HEK293 (cell line): Measurements from ENCODE around the gene KCNH5.

Experiments used
- CTCF ChIA-PET: fragments of 350-600 bp; formaldehyde crosslinking; extraction: SDS; loops from one replicate; lab custom pipeline; 2021; ENCODE audit warnings: antibody characterized with exemption; lab: Yijun Ruan, JAX
- POLR2A ChIA-PET: fragments of 300-600 bp; formaldehyde crosslinking; extraction: SDS; loops from one replicate; lab custom pipeline; 2020; ENCODE audit warnings: antibody characterized with exemption, inconsistent platforms; lab: Yijun Ruan, JAX
- H3K27ac ChIP-seq: fragments of 200-500 bp; sonication (Bioruptor generic); 2 replicates; pipeline ENCODE4 v1.5.1; 2014; ENCODE audit warnings: low read depth, low read length, control low read depth, inconsistent platforms; ENCODE audit errors: extremely low read depth
- H3K36me3 ChIP-seq, 2 experiments: fragments of 200-500 bp in 1 of 2; sonication (Bioruptor generic) in 1 of 2; 1 replicate in 1 of 2; 2 replicates in 1 of 2; pipeline ENCODE4 v1.5.1; 2014 to 2017; ENCODE audit warnings: inconsistent platforms in 2 of 2, low read length in 2 of 2; ENCODE audit not compliant: control insufficient read depth in 2 of 2, insufficient read depth in 1 of 2
- H3K4me1 ChIP-seq: fragments of 200-500 bp; sonication (Bioruptor generic); 2 replicates; pipeline ENCODE4 v1.5.1; 2014; ENCODE audit warnings: mild to moderate bottlenecking, low read length, inconsistent platforms; ENCODE audit not compliant: control insufficient read depth, insufficient read depth
- H3K4me3 ChIP-seq: 2 replicates; pipeline ENCODE4 v1.5.1; 2011; ENCODE audit warnings: low read depth, mild to moderate bottlenecking, control low read depth, low read length, moderate library complexity
- H3K9me3 ChIP-seq: fragments of 200-500 bp; sonication (Bioruptor generic); 2 replicates; pipeline ENCODE4 v1.5.1; 2014; ENCODE audit warnings: low read depth, low read length, inconsistent platforms; ENCODE audit not compliant: control insufficient read depth, insufficient read depth
- MZF1 ChIP-seq: fragments of 450-650 bp; formaldehyde crosslinking; IDR thresholded peaks from 2 replicates; pipeline ENCODE4 v1.5.1; 2017; ENCODE audit warnings: missing biosample characterization, missing genetic modification characterization, borderline replicate concordance
- SP2 ChIP-seq: fragments of 450-650 bp; formaldehyde crosslinking; IDR thresholded peaks from 2 replicates; pipeline ENCODE4 v1.5.1; 2016; ENCODE audit warnings: missing biosample characterization, missing genetic modification characterization
- ZFP3 ChIP-seq: fragments of 450-650 bp; formaldehyde crosslinking; IDR thresholded peaks from 2 replicates; pipeline ENCODE4 v1.5.1; 2016; ENCODE audit warnings: low read depth, missing biosample characterization, missing genetic modification characterization
- ZFP41 ChIP-seq: fragments of 450-650 bp; formaldehyde crosslinking; IDR thresholded peaks from 2 replicates; pipeline ENCODE4 v1.5.1; 2016; ENCODE audit warnings: missing biosample characterization, missing genetic modification characterization, borderline replicate concordance
- ZNF184 ChIP-seq: fragments of 450-650 bp; IDR thresholded peaks from 2 replicates; pipeline ENCODE4 v1.5.1; 2018; ENCODE audit warnings: missing biosample characterization, mild to moderate bottlenecking, missing genetic modification characterization
- ZNF202 ChIP-seq: fragments of 450-650 bp; formaldehyde crosslinking; IDR thresholded peaks from 2 replicates; pipeline ENCODE4 v1.5.1; 2016; ENCODE audit warnings: missing biosample characterization, missing genetic modification characterization, borderline replicate concordance
- ZNF211 ChIP-seq: fragments of 450-650 bp; formaldehyde crosslinking; IDR thresholded peaks from 2 replicates; pipeline ENCODE4 v1.5.1; 2016; ENCODE audit warnings: low read depth, missing biosample characterization, missing genetic modification characterization
- ZNF239 ChIP-seq: fragments of 450-650 bp; formaldehyde crosslinking; IDR thresholded peaks from 2 replicates; pipeline ENCODE4 v1.5.1; 2016; ENCODE audit warnings: missing biosample characterization, missing genetic modification characterization
- ZNF548 ChIP-seq: fragments of 450-650 bp; formaldehyde crosslinking; IDR thresholded peaks from 2 replicates; pipeline ENCODE4 v1.5.1; 2016; ENCODE audit warnings: missing biosample characterization, missing genetic modification characterization
- ZNF571 ChIP-seq: fragments of 450-650 bp; formaldehyde crosslinking; IDR thresholded peaks from 2 replicates; pipeline ENCODE4 v1.5.0; 2017; ENCODE audit warnings: missing biosample characterization, missing genetic modification characterization
- ZNF585B ChIP-seq: fragments of 450-650 bp; formaldehyde crosslinking; IDR thresholded peaks from 2 replicates; pipeline ENCODE4 v1.5.1; 2016; ENCODE audit warnings: missing biosample characterization, missing genetic modification characterization
- ZNF626 ChIP-seq: fragments of 450-650 bp; sonication (Bioruptor Pico); formaldehyde crosslinking; IDR thresholded peaks from 2 replicates; pipeline ENCODE4 v1.5.1; 2018; ENCODE audit warnings: missing biosample characterization, missing genetic modification characterization, inconsistent platforms
- ZNF629 ChIP-seq: fragments of 450-650 bp; formaldehyde crosslinking; IDR thresholded peaks from 2 replicates; pipeline ENCODE4 v1.5.1; 2017; ENCODE audit warnings: missing biosample characterization, missing genetic modification characterization
- ZNF837 ChIP-seq: fragments of 450-650 bp; formaldehyde crosslinking; IDR thresholded peaks from 2 replicates; pipeline ENCODE4 v1.5.1; 2016; ENCODE audit warnings: missing biosample characterization, missing genetic modification characterization
- ZSCAN16 ChIP-seq: fragments of 450-650 bp; formaldehyde crosslinking; IDR thresholded peaks from 2 replicates; pipeline ENCODE4 v1.5.1; 2016; ENCODE audit warnings: missing biosample characterization, missing genetic modification characterization
- ZSCAN23 ChIP-seq: fragments of 450-650 bp; formaldehyde crosslinking; IDR thresholded peaks from 2 replicates; pipeline ENCODE4 v1.5.1; 2016; ENCODE audit warnings: missing biosample characterization, missing genetic modification characterization
- TF ChIP-seq, protein P1 (sequence below): fragments of 450-650 bp; formaldehyde crosslinking; IDR thresholded peaks from 2 replicates; pipeline ENCODE4 v1.5.1; 2016; ENCODE audit warnings: missing biosample characterization, missing genetic modification characterization
- TF ChIP-seq, protein P2 (sequence below): fragments of 450-650 bp; formaldehyde crosslinking; optimal IDR thresholded peaks from 2 replicates; pipeline ENCODE3; 2016; ENCODE audit warnings: missing biosample characterization, mild to moderate bottlenecking, missing genetic modification characterization
- TF ChIP-seq, protein P3 (sequence below): fragments of 450-650 bp; formaldehyde crosslinking; IDR thresholded peaks from 2 replicates; pipeline ENCODE4 v1.5.1; 2017; ENCODE audit warnings: missing biosample characterization, missing genetic modification characterization
- TF ChIP-seq, protein P4 (sequence below): fragments of 450-650 bp; formaldehyde crosslinking; IDR thresholded peaks from 2 replicates; pipeline ENCODE4 v1.5.1; 2016; ENCODE audit warnings: missing biosample characterization, missing genetic modification characterization

The KCNH5 gene

DNA sequence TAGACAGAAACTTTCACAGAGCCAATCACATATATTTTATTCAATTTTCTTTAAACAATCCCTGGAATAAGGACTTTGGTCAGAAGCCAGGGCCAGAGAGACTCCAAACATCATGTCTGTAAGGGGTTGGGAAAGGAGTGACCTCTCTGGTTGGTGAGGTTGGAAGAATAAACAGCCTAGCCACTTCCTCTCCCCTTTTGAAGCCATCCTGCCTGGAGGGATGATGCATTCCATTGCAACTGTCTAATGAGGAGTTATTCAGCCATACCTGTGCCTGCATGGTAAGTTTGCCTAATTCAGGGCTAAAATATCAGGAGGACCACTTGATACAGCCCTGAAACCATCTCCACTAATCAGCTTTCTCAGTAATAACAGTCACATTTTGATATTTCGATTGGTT, 299.8 kb downstream of the KCNH5 start:
- ChIA-PET POLR2A (no interaction called here), CTCF (no interaction called here)
- no peak overlapping the region for H3K27ac ChIP-seq
- no peak overlapping the region for H3K4me3 ChIP-seq
- TF ChIP-seq MZF1 (no peak), ZNF585B (no peak), ZNF184 (tag by site-specific recombination) (no peak), ZSCAN23 (tag by site-specific recombination) (no peak), ZNF239 (no peak), SP2 (no peak), ZNF548 (tag by site-specific recombination) (no peak), ZNF629 (tag by site-specific recombination) (no peak)
- TF ChIP-seq, protein P1, sequence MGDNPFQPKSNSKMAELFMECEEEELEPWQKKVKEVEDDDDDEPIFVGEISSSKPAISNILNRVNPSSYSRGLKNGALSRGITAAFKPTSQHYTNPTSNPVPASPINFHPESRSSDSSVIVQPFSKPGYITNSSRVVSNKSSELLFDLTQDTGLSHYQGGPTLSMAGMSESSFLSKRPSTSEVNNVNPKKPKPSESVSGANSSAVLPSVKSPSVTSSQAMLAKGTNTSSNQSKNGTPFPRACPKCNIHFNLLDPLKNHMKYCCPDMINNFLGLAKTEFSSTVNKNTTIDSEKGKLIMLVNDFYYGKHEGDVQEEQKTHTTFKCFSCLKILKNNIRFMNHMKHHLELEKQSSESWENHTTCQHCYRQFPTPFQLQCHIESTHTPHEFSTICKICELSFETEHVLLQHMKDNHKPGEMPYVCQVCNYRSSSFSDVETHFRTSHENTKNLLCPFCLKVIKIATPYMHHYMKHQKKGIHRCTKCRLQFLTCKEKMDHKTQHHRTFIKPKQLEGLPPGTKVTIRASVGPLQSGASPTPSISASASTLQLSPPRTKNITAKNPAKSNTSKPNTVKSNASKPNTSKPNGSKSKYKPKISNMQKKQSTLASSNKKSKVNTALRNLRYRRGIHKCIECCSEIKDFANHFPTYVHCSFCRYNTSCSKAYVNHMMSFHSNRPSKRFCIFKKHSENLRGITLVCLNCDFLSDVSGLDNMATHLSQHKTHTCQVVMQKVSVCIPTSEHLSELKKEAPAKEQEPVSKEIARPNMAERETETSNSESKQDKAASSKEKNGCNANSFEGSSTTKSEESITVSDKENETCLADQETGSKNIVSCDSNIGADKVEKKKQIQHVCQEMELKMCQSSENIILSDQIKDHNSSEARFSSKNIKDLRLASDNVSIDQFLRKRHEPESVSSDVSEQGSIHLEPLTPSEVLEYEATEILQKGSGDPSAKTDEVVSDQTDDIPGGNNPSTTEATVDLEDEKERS (tag by site-specific recombination), result no peak
- TF ChIP-seq, protein P2, sequence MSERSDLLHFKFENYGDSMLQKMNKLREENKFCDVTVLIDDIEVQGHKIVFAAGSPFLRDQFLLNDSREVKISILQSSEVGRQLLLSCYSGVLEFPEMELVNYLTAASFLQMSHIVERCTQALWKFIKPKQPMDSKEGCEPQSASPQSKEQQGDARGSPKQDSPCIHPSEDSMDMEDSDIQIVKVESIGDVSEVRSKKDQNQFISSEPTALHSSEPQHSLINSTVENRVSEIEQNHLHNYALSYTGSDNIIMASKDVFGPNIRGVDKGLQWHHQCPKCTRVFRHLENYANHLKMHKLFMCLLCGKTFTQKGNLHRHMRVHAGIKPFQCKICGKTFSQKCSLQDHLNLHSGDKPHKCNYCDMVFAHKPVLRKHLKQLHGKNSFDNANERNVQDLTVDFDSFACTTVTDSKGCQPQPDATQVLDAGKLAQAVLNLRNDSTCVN (tag by site-specific recombination), result no peak
- H3K9me3 ChIP-seq, result no peaks in the 10 kb centered on the region
- H3K4me1 ChIP-seq, result no peaks in the 10 kb centered on the region
- no peaks in the 10 kb centered on the region for H3K36me3 ChIP-seq

DNA sequence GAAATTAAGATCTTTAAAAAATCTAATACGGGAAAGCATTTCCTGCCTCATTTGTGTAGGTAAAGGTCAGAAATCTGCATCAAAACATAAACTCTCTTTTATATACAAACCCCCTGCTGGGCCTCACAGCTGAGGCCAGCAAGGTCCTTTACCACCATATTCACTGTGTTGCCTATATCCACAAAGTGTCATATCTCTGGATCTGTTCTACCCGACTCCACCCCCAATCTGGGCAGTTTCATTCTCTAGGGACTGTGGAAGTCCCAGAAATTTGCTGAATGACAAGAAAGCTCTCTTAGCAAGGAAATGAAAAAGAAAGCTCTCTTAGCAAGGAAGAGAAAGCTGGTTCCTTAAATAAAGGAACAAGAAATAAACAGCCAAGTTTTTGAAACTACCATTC, 301.7 kb downstream of the KCNH5 start:
- H3K4me3 ChIP-seq, result no peak overlapping the region
- CTCF ChIA-PET, result interaction anchor here (0.6 kb wide), 1 partner anchor 16 kb away, joined by 3 read pairs; no protein-coding TSS in a partner anchor
- no peak for TF ChIP-seq ZNF571
- POLR2A ChIA-PET, result no interaction called here
- no peaks in the 10 kb centered on the region for H3K36me3 ChIP-seq
- H3K27ac ChIP-seq, result no peak overlapping the region
- H3K9me3 ChIP-seq, result no peaks in the 10 kb centered on the region
- H3K4me1 ChIP-seq, result no peaks in the 10 kb centered on the region

DNA sequence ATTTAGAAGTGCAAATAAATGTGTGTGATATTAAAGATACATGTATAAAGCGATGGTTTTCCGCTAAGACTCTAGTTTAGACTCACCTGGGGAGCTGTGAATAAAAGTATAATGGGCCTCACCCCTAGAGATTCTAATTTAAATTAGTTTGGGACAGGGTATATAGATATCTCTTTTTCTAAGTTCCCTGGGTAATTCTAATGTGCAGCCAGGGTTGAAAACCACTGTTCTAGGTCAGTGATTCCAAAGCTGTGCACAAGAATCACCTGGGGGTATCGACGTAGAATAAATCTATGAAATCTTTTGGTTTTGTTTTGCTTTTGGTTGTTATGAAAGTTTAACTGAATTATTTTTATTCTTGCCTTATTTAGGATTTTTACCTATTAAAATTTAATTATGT, 302.1 kb downstream of the KCNH5 start:
- no peak for TF ChIP-seq ZFP41 (tag by site-specific recombination)
- TF ChIP-seq ZNF837 (tag by site-specific recombination), result no peak
- TF ChIP-seq ZFP3 (tag by site-specific recombination), result no peak
- TF ChIP-seq, all 188 proteins: peak for 0
- no peaks in the 10 kb centered on the region for H3K4me1 ChIP-seq
- CTCF ChIA-PET, result interaction anchor here (0.6 kb wide), 1 partner anchor 15 kb away, joined by 3 read pairs; no protein-coding TSS in a partner anchor
- H3K9me3 ChIP-seq, result no peaks in the 10 kb centered on the region
- H3K4me3 ChIP-seq, result no peak overlapping the region
- no peaks in the 10 kb centered on the region for H3K36me3 ChIP-seq
- POLR2A ChIA-PET, result no interaction called here
- no peak overlapping the region for H3K27ac ChIP-seq

DNA sequence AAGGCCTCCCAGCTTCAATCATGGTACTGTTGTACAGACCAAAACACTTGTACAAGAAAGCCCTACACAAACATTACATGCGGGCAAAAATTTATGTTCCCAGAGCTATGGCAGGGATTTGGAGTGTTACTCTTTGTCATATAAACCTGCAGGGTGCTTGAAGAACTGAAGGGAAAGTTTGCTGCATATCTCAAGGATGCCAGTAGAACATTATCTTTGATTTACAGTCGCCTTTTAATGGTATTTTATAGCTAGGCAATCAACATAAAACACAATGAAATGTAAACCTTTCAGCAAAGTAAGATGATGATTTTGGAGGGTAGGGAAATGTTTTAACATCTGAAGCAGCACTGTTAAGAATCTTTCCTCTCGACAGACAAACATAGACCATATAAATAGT, 305.6 kb downstream of the KCNH5 start:
- Histone ChIP-seq H3K4me1 (no peaks in the 10 kb centered on the region), H3K36me3 (no peaks in the 10 kb centered on the region), H3K27ac (no peak overlapping the region), H3K9me3 (no peaks in the 10 kb centered on the region), H3K4me3 (no peak overlapping the region)
- POLR2A ChIA-PET, result no interaction called here
- CTCF ChIA-PET, result no interaction called here
- TF ChIP-seq, protein P3, sequence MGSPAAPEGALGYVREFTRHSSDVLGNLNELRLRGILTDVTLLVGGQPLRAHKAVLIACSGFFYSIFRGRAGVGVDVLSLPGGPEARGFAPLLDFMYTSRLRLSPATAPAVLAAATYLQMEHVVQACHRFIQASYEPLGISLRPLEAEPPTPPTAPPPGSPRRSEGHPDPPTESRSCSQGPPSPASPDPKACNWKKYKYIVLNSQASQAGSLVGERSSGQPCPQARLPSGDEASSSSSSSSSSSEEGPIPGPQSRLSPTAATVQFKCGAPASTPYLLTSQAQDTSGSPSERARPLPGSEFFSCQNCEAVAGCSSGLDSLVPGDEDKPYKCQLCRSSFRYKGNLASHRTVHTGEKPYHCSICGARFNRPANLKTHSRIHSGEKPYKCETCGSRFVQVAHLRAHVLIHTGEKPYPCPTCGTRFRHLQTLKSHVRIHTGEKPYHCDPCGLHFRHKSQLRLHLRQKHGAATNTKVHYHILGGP (tag by site-specific recombination), result no peak
- no peak for TF ChIP-seq ZNF211 (tag by site-specific recombination)
- TF ChIP-seq ZSCAN16 (tag by site-specific recombination), result 0 out of 2 replicates have a peak, but pooled peaks have one; percentile 29
- no peak for TF ChIP-seq ZNF626
- TF ChIP-seq, protein P4, sequence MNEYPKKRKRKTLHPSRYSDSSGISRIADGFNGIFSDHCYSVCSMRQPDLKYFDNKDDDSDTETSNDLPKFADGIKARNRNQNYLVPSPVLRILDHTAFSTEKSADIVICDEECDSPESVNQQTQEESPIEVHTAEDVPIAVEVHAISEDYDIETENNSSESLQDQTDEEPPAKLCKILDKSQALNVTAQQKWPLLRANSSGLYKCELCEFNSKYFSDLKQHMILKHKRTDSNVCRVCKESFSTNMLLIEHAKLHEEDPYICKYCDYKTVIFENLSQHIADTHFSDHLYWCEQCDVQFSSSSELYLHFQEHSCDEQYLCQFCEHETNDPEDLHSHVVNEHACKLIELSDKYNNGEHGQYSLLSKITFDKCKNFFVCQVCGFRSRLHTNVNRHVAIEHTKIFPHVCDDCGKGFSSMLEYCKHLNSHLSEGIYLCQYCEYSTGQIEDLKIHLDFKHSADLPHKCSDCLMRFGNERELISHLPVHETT, result no peak
- no peak for TF ChIP-seq ZSCAN23 (tag by site-specific recombination)
- TF ChIP-seq ZNF202, result no peak
